K562 (cell line): ENCODE measurements around the gene CYTH4. TPM values are rescaled to one million over a fixed set of nuclear protein-coding genes. Genes with fewer than 3 reads are reported as not detected.

Experiments used
- ARID1B ChIP-seq: fragments of 450-650 bp; IDR thresholded peaks from 2 replicates; pipeline ENCODE4 v1.6.1; 2016; ENCODE audit warnings: antibody characterized with exemption, mild to moderate bottlenecking, inconsistent platforms
- ARNT ChIP-seq, 2 experiments: fragments of 450-650 bp; IDR thresholded peaks; 2 replicates each; pipeline ENCODE4 v1.6.1; 2016; ENCODE audit warnings: mild to moderate bottlenecking in 1 of 2
- BMI1 ChIP-seq: fragments of 150-350 bp; IDR thresholded peaks from 2 replicates; pipeline ENCODE4 v1.6.1; 2014; ENCODE audit warnings: low read length
- CHD1 ChIP-seq: fragments of 200-600 bp; sonication (generic); IDR thresholded peaks from one replicate; pipeline ENCODE4 v1.6.1; 2012; ENCODE audit warnings: mild to moderate bottlenecking, moderate library complexity, low read length, inconsistent platforms
- CXXC5 ChIP-seq: fragments of 250-450 bp; sonication (Bioruptor Pico); IDR thresholded peaks from 2 replicates; pipeline ENCODE4 v1.8.0; 2022; ENCODE audit warnings: inconsistent platforms, mild to moderate bottlenecking, moderate library complexity
- ERF ChIP-seq: fragments of 450-650 bp; formaldehyde crosslinking; IDR thresholded peaks from 2 replicates; pipeline ENCODE4 v1.4.0; 2020; ENCODE audit warnings: mild to moderate bottlenecking, mixed read lengths
- KAT7 ChIP-seq: sonication (generic); formaldehyde crosslinking; IDR thresholded peaks from 2 replicates; pipeline ENCODE4 v1.8.0; 2022; ENCODE audit warnings: missing genetic modification reagents, mild to moderate bottlenecking, borderline replicate concordance
- KLF16 ChIP-seq: IDR thresholded peaks from 2 replicates; pipeline ENCODE4 v1.6.1; 2016; ENCODE audit warnings: antibody characterized with exemption
- MECOM ChIP-seq: fragments of 250-450 bp; sonication (Bioruptor Pico); IDR thresholded peaks from 2 replicates; pipeline ENCODE4 v1.8.0; 2022; ENCODE audit warnings: inconsistent platforms
- MTF1 ChIP-seq: fragments of 250-450 bp; sonication (Bioruptor Pico); IDR thresholded peaks from 2 replicates; pipeline ENCODE4 v1.9.0; 2021; ENCODE audit warnings: moderate library complexity, mild to moderate bottlenecking, inconsistent platforms, borderline replicate concordance
- POLR2AphosphoS5 ChIP-seq: IDR thresholded peaks from 2 replicates; pipeline ENCODE4 v1.6.1; 2011; ENCODE audit warnings: mild to moderate bottlenecking, low read depth, low read length, moderate library complexity; ENCODE audit not compliant: control insufficient read depth, insufficient read depth
- RB1 ChIP-seq: fragments of 450-650 bp; IDR thresholded peaks from 2 replicates; pipeline ENCODE4 v1.6.1; 2017; ENCODE audit warnings: low read depth, mild to moderate bottlenecking
- RBM14 ChIP-seq: fragments of 200-400 bp; formaldehyde crosslinking; IDR thresholded peaks from 2 replicates; pipeline ENCODE4 v1.6.1; 2018; ENCODE audit warnings: low read depth, mild to moderate bottlenecking, low read length, moderate library complexity, borderline replicate concordance; ENCODE audit not compliant: insufficient read depth
- RNF2 ChIP-seq: sonication (generic); IDR thresholded peaks from 2 replicates; pipeline ENCODE4 v1.6.1; 2016
- SPI1 ChIP-seq: IDR thresholded peaks from 2 replicates; pipeline ENCODE4 v1.6.1; 2011; ENCODE audit warnings: low read depth, low read length, control low read depth, borderline replicate concordance
- TAL1 ChIP-seq: fragments of 450-650 bp; IDR thresholded peaks from 2 replicates; pipeline ENCODE4 v1.6.1; 2016; ENCODE audit warnings: mild to moderate bottlenecking
- TCF7L2 ChIP-seq: fragments of 150-350 bp; IDR thresholded peaks from 2 replicates; pipeline ENCODE4 v1.6.1; 2016; ENCODE audit warnings: low read depth, mild to moderate bottlenecking, low read length, moderate library complexity
- ZNF280B ChIP-seq: fragments of 250-450 bp; sonication (Bioruptor Pico); IDR thresholded peaks from 2 replicates; pipeline ENCODE4 v1.5.1; 2021; ENCODE audit warnings: mild to moderate bottlenecking
- ZNF316 ChIP-seq: fragments of 450-650 bp; IDR thresholded peaks from 2 replicates; pipeline ENCODE4 v1.6.1; 2016
- ZNF561 ChIP-seq: fragments of 450-650 bp; formaldehyde crosslinking; conservative IDR thresholded peaks from 2 replicates; pipeline ENCODE4 v1.4.0; 2020; ENCODE audit warnings: mild to moderate bottlenecking, moderate library complexity
- polyA plus RNA-seq, 8 experiments: library from polyadenylated mRNA; depleted of rRNA in 4 of 8; stranded (reverse) in 5 of 8; unstranded in 3 of 8; fragments of >200 nt; fragmentation: Nextera tagmentation in 2 of 8; fragmentation: Illumina TruSeq in 1 of 8; extraction: Ambion mirVana in 2 of 8; extraction: Trizol in 1 of 8; gene quantifications; 2 replicates each; pipeline versions ENCODE4 v1.2.1 to v1.2.3, GENCODE V29; 2011 to 2014; ENCODE audit warnings: inconsistent platforms in 1 of 8, missing spikeins in 1 of 8
- total RNA-seq, 7 experiments: library from RNA; depleted of rRNA in 6 of 7; stranded (reverse); fragments of >200 nt in 6 of 7; fragmentation: Illumina TruSeq in 2 of 7; extraction: Trizol in 2 of 7; gene quantifications; 2 replicates each; pipeline versions ENCODE4 v1.2.1 to v1.2.3, GENCODE V29; 2011 to 2021; ENCODE audit warnings: low replicate concordance in 1 of 7
- TF ChIP-seq, protein P1 (sequence below): fragments of 250-450 bp; sonication (Bioruptor Pico); IDR thresholded peaks from 2 replicates; pipeline ENCODE4 v1.4.0; 2020; ENCODE audit warnings: mild to moderate bottlenecking
- TF ChIP-seq, protein P2 (sequence below): fragments of 450-650 bp; IDR thresholded peaks from one replicate; pipeline ENCODE4 v1.6.1; 2018; ENCODE audit warnings: mild to moderate bottlenecking, moderate library complexity; ENCODE audit not compliant: partially characterized antibody
- TF ChIP-seq, protein P3 (sequence below): fragments of 250-450 bp; sonication (Bioruptor Pico); IDR thresholded peaks from 2 replicates; pipeline ENCODE4 v1.6.1; 2021; ENCODE audit warnings: mild to moderate bottlenecking
- TF ChIP-seq, protein P4 (sequence below): fragments of 250-450 bp; sonication (Bioruptor Pico); IDR thresholded peaks from 2 replicates; pipeline ENCODE4 v1.4.0; 2020; ENCODE audit warnings: borderline replicate concordance

The CYTH4 gene
- total and polyA plus RNA-seq, 9 of the 15 experiments (the other 6 are each of a cell fraction or from before 2014, with no cell fraction given): 0.03 to 2.0 (median 0.61) TPM; not detected in 1

DNA sequence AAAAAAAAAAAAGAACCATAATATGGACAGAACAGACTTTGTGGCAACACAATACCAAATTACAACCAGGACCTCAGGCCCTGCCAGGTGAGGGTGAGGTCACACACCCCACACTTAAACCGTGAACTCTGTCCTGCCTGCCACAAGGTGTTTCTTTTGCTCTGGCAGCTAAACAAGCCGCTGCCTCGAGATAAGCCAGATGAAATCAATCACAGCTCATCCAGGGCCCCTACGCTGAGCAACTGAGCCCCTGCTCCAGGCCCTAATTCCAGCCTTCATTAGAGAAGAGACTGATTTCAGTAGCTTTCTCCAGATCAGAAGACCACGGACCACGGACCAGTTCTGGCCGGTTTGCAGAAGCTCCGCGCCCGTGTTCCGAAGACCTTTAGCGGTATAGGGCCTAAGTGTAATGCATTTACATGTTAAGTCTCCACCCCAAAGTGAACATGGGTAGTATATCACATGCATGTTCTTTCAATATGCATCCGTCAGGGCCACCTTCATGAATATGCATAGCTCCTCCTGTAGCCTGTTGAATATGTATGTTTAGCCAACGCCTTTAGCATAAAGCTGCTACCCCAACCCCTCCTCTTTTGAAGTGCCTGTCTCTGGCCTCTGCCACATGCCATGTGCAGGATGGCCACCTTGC is 23.4 kb upstream of the CYTH4 start (continued):
- TF ChIP-seq ZNF280B (no peak), ZNF316 (no peak), ARNT (IDR thresholded peaks at IDR 0.05) (no peak), KLF16 (0 out of 2 replicates have a peak, but pooled peaks have one; percentile 24), ZNF561 (CRISPR knock-in tag) (no peak), CHD1 (no peak), KAT7 (CRISPR knock-in tag) (no peak), RB1 (no peak), TAL1 (peak; percentile 50), SPI1 (no peak), BMI1 (no peak), RBM14 (no peak), TCF7L2 (no peak), ERF (CRISPR knock-in tag) (no peak), POLR2AphosphoS5 (peak; percentile 35; the same call in 1 of the 2 replicates), ARID1B (peak; percentile 66), RNF2 (no peak), CXXC5 (CRISPR knock-in tag) (peak; percentile 19; the same call in 1 of the 2 replicates), MECOM (CRISPR knock-in tag) (no peak), MTF1 (no peak)
- TF ChIP-seq, protein P1, sequence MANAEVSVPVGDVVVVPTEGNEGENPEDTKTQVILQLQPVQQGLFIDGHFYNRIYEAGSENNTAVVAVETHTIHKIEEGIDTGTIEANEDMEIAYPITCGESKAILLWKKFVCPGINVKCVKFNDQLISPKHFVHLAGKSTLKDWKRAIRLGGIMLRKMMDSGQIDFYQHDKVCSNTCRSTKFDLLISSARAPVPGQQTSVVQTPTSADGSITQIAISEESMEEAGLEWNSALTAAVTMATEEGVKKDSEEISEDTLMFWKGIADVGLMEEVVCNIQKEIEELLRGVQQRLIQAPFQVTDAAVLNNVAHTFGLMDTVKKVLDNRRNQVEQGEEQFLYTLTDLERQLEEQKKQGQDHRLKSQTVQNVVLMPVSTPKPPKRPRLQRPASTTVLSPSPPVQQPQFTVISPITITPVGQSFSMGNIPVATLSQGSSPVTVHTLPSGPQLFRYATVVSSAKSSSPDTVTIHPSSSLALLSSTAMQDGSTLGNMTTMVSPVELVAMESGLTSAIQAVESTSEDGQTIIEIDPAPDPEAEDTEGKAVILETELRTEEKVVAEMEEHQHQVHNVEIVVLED (CRISPR knock-in tag): no peak
- TF ChIP-seq, protein P2, sequence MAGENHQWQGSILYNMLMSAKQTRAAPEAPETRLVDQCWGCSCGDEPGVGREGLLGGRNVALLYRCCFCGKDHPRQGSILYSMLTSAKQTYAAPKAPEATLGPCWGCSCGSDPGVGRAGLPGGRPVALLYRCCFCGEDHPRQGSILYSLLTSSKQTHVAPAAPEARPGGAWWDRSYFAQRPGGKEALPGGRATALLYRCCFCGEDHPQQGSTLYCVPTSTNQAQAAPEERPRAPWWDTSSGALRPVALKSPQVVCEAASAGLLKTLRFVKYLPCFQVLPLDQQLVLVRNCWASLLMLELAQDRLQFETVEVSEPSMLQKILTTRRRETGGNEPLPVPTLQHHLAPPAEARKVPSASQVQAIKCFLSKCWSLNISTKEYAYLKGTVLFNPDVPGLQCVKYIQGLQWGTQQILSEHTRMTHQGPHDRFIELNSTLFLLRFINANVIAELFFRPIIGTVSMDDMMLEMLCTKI: no peak
- TF ChIP-seq, protein P3, sequence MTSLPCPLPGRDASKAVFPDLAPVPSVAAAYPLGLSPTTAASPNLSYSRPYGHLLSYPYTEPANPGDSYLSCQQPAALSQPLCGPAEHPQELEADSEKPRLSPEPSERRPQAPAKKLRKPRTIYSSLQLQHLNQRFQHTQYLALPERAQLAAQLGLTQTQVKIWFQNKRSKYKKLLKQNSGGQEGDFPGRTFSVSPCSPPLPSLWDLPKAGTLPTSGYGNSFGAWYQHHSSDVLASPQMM (CRISPR knock-in tag): no peak
- TF ChIP-seq, protein P4, sequence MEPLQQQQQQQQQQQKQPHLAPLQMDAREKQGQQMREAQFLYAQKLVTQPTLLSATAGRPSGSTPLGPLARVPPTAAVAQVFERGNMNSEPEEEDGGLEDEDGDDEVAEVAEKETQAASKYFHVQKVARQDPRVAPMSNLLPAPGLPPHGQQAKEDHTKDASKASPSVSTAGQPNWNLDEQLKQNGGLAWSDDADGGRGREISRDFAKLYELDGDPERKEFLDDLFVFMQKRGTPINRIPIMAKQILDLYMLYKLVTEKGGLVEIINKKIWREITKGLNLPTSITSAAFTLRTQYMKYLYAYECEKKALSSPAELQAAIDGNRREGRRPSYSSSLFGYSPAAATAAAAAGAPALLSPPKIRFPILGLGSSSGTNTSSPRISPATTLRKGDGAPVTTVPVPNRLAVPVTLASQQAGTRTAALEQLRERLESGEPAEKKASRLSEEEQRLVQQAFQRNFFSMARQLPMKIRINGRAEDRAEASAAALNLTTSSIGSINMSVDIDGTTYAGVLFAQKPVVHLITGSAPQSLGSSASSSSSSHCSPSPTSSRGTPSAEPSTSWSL (CRISPR knock-in tag): no peak
